HG03439 (cell line): ENCODE measurements around the gene PCDHA3.
"Not testable (repeated sequence)": the region's sequence is repeated elsewhere in the genome, so short reads cannot be mapped to it uniquely, and the experiment has no call there.

ENCODE experiments used
- ATAC-seq: cut with Tn5 transposase; IDR thresholded peaks from one replicate; pipeline ENCODE4 v1.9.1; 2021; ENCODE audit warnings: mild to moderate bottlenecking, moderate library complexity; ENCODE audit not compliant: unreplicated experiment

PCDHA3 gene

GRCh38 chr5:140800816-140801493 lies at the start of gene PCDHA3:
TSS of gene PCDHA3 (plus strand) at chr5:140801057.
- no peak for ATAC-seq

DNA sequence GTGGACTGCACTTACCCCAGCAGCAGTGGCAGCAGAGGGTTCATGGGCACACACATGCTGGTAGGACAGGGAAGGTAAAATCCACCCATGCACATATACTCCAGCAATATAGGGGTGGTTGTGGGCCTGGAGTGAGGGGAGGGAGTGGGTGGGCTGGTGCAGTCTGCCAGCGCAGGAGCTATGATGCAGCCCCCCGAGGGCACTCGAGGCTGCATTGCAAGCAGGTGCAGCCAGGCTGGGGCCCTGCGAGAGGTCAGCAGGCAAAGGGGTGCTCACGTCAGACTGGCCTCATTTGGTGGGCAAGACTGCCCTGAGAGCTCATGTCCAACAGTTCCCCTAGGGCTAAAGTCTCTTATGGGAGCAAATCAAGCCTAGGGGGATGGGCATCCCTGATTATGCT lies 47.3 kb upstream of the PCDHA3 start:
- no peak for ATAC-seq

- no peak for ATAC-seq
Measured at GRCh38 chr5:140764177-140764973, 36.5 kb upstream of the PCDHA3 start.

DNA sequence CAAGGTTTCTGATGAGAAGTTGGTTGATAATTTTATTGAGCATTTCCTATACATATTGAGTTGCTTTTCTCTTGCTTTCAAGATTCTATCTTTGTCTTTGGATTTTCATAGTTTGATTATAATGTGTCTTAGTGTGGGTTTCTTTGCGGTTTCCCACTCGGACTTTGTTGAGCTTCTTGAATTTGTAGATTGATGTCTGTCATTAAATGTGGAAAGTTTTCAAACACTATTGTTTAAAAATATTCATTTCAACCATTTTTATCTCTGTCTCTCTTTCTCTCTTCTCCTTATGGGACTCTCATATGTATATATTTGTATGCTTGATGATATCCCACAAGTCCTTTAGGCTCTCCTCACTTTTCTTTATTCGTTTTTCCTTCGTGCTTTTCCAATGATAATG lies 33.4 kb upstream of the PCDHA3 start:
- no peak for ATAC-seq

DNA sequence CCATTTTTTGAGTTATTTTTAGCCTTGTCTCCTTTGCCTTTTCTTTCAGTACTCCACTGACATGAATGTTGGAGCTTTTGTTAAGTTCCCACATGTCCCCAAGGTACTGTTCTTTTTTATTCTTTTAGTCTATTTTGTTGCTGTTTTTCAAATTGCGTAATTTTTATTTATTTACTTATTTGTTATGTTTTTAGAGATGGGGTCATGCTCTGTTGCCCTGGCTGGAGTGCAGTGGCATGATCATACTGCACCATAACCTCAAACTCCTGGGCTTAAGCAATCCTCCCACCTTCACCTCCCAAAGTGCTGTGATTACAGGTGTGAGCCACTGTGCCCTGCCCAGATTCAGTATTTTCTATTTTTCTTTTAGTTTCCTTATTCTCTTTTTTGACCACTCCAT lies 20.3 kb upstream of the PCDHA3 start:
- no peak for ATAC-seq

- no peak for ATAC-seq
Measured at GRCh38 chr5:140785905-140786686, 14.8 kb upstream of the PCDHA3 start, which contains the start of gene PCDHA1. TSS of gene PCDHA1 (plus strand) at chr5:140786140.

- ATAC-seq = not testable (repeated sequence)
Measured at GRCh38 chr5:140787422-140787821, 13.4 kb upstream of the PCDHA3 start.

DNA sequence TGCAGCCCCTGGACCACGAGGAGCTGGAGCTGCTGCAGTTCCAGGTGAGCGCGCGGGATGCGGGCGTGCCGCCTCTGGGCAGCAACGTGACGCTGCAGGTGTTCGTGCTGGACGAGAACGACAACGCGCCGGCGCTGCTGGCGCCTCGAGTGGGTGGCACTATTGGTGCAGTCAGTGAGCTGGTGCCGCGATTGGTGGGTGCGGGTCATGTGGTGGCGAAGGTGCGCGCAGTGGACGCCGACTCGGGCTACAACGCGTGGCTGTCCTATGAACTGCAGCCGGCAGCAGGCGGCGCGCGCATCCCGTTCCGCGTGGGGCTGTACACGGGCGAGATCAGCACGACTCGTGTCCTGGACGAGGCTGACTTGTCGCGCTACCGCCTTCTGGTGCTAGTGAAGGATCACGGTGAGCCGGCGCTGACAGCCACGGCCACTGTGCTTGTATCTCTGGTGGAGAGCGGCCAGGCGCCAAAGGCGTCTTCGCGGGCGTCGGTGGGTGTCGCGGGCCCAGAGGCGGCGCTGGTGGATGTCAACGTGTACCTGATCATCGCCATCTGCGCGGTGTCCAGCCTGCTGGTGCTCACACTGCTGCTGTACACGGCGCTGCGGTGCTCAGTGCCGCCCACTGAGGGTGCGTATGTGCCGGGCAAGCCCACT lies 12.9 kb upstream of the PCDHA3 start:
- ATAC-seq = not testable (repeated sequence)

GRCh38 chr5:140791089-140791488 lies 9.8 kb upstream of the PCDHA3 start:
- ATAC-seq = no peak

- no peak for ATAC-seq
Measured at GRCh38 chr5:140794595-140795258, 6.1 kb upstream of the PCDHA3 start, which contains the start of gene PCDHA2. TSS of gene PCDHA2 (plus strand) at chr5:140794852.

- no peak for ATAC-seq
Measured at GRCh38 chr5:140795259-140795641, 5.6 kb upstream of the PCDHA3 start.

DNA sequence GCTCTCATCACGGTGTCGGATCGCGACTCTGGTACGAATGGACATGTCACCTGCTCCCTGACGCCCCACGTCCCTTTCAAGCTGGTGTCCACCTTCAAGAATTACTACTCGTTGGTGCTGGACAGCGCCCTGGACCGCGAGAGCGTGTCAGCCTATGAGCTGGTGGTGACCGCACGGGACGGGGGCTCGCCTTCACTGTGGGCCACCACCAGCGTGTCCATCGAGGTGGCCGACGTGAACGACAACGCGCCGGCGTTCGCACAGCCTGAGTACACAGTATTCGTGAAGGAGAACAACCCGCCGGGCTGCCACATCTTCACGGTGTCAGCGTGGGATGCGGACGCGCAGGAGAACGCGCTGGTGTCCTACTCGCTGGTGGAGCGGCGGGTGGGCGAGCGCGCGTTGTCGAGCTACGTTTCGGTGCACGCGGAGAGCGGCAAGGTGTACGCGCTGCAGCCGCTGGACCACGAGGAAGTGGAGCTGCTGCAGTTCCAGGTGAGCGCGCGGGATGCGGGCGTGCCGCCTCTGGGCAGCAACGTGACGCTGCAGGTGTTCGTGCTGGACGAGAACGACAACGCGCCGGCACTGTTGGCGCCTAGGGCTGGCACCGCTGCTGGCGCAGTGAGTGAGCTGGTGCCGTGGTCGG lies 4.7 kb upstream of the PCDHA3 start:
- not testable (repeated sequence) for ATAC-seq

DNA sequence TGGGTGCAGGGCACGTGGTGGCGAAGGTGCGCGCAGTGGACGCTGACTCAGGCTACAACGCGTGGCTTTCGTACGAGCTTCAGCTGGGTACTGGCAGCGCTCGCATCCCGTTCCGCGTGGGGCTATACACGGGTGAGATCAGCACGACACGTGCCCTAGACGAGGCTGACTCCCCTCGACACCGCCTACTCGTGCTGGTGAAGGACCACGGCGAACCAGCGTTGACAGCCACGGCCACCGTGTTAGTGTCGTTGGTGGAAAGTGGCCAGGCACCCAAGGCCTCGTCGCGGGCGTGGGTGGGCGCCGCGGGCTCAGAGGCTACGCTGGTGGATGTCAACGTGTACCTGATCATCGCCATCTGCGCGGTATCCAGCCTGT lies 4.2 kb upstream of the PCDHA3 start:
- no peak for ATAC-seq

GRCh38 chr5:140801494-140801841 lies 611 bp downstream of the PCDHA3 start:
- ATAC-seq = no peak

DNA sequence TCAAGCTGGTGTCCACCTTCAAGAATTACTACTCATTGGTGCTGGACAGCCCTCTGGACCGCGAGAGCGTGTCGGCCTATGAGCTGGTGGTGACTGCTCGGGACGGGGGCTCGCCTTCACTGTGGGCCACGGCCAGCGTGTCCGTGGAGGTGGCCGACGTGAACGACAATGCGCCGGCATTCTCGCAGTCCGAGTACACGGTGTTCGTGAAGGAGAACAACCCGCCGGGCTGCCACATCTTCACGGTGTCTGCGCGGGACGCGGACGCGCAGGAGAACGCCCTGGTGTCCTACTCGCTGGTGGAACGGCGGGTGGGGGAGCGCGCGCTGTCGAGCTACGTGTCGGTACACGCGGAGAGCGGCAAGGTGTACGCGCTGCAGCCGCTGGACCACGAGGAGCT lies 1.5 kb downstream of the PCDHA3 start:
- not testable (repeated sequence) for ATAC-seq

GRCh38 chr5:140802781-140803271 lies 2.0 kb downstream of the PCDHA3 start:
- ATAC-seq = no peak

DNA sequence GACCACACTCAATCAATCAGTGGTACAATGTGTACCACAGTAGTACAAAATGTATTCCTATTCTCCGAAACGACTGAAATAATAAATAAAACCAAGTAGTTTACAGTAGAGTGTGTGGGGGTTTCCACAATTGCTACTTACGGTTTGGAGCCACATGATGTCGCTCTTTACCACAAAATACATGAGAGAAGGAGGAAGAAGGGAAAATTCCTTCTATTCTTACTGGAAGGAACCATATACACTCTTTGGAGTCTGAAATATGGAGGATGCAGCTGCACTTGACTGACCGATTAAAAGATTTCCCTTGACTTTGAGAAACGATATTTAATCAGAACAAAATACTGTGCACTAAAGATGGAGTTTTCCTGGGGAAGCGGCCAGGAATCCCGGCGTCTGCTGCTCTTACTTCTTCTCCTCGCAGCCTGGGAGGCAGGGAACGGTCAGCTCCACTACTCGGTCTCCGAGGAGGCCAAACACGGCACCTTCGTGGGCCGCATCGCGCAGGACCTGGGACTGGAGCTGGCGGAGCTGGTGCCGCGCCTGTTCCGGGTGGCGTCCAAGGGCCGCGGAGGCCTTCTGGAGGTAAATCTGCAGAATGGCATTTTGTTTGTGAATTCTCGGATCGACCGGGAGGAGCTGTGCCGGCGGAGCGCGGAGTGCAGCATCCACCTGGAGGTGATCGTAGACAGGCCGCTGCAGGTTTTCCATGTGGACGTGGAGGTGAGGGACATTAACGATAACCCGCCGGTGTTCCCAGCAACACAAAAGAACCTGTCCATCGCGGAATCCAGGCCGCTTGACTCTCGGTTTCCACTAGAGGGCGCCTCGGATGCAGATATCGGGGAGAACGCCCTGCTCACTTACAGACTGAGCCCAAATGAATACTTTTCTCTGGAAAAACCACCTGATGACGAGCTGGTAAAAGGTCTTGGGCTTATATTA lies 6.2 kb downstream of the PCDHA3 start, which contains the start of gene PCDHA4:
Gene PCDHA4 (plus strand): TSS at position 235 of the 942 bp plus-strand sequence.
- ATAC-seq = no peak

DNA sequence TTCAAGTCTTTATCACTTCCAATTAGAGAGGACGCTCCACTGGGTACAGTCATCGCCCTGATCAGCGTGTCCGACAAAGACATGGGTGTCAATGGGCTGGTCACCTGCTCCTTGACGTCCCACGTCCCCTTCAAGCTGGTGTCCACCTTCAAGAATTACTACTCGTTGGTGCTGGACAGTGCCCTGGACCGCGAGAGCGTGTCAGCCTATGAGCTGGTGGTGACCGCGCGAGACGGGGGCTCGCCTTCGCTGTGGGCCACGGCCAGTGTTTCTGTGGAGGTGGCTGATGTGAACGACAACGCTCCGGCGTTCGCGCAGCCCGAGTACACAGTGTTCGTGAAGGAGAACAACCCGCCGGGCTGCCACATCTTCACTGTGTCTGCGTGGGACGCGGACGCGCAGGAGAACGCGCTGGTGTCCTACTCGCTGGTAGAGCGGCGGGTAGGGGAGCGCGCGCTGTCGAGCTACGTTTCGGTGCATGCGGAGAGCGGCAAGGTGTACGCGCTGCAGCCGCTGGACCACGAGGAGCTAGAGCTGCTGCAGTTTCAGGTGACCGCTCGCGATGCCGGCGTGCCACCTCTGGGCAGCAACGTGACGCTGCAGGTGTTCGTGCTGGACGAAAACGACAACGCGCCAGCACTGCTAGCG lies 7.5 kb downstream of the PCDHA3 start:
- ATAC-seq = not testable (repeated sequence)
